ENCODE data around the gene PARVG. TPM values are rescaled to one million over a fixed set of nuclear protein-coding genes. Genes with fewer than 3 reads are reported as not detected.

The PARVG gene
- polyA plus RNA-seq, 2 donors: 3.1 to 4.4 TPM

GRCh38 chr22:44191036-44191454 is 10.3 kb downstream of the PARVG start:
- peaks cover 0 to 3% of the 10 kb centered on the region in 2 donors for H3K9me3 ChIP-seq (ENCODE audit: control insufficient read depth in 2 of 2, insufficient read depth in 1 of 2, low read depth in 1 of 2, low read length in 1 of 2)
- no peaks in the 10 kb centered on the region for H3K27me3 ChIP-seq (ENCODE audit: control insufficient read depth in 1 of 2, insufficient read depth in 2 of 2, low read length in 2 of 2)
- H3K4me3 ChIP-seq (ENCODE audit: low read depth in 1 of 2, low read length in 2 of 2): no peak overlapping the region
- no peak overlapping the region for H3K27ac ChIP-seq (ENCODE audit: low read depth in 2 of 2, low read length in 1 of 2)
- peaks cover 0 to 3% of the 10 kb centered on the region in 2 donors for H3K4me1 ChIP-seq (ENCODE audit: control insufficient read depth in 2 of 2, insufficient read depth in 2 of 2, low read length in 1 of 2)
- 38 to 47% methylated on average over 9 of the region's 9 CpGs for WGBS, 2 donors
- no peaks in the 10 kb centered on the region for H3K36me3 ChIP-seq (ENCODE audit: control insufficient read depth in 2 of 2, insufficient read depth in 2 of 2, low read length in 1 of 2)

- Histone ChIP-seq H3K27me3 (ENCODE audit: control insufficient read depth in 1 of 2, insufficient read depth in 2 of 2, low read length in 2 of 2) (no peaks in the 10 kb centered on the region), H3K4me1 (ENCODE audit: control insufficient read depth in 2 of 2, insufficient read depth in 2 of 2, low read length in 1 of 2) (peaks cover 0 to 3% of the 10 kb centered on the region in 2 donors), H3K4me3 (ENCODE audit: low read depth in 1 of 2, low read length in 2 of 2) (no peak overlapping the region), H3K36me3 (ENCODE audit: control insufficient read depth in 2 of 2, insufficient read depth in 2 of 2, low read length in 1 of 2) (no peaks in the 10 kb centered on the region), H3K9me3 (ENCODE audit: control insufficient read depth in 2 of 2, insufficient read depth in 1 of 2, low read depth in 1 of 2, low read length in 1 of 2) (peaks cover 0 to 3% of the 10 kb centered on the region in 2 donors), H3K27ac (ENCODE audit: low read depth in 2 of 2, low read length in 1 of 2) (no peak overlapping the region)
- WGBS, 2 donors: 86 to 91% methylated on average over 8 of the region's 8 CpGs
Observed at GRCh38 chr22:44192098-44192815, 11.5 kb downstream of the PARVG start.

GRCh38 chr22:44192816-44193534 is 12.2 kb downstream of the PARVG start:
- H3K4me3 ChIP-seq (ENCODE audit: low read depth in 1 of 2, low read length in 2 of 2): no peak overlapping the region
- no peak overlapping the region for H3K27ac ChIP-seq (ENCODE audit: low read depth in 2 of 2, low read length in 1 of 2)
- no peaks in the 10 kb centered on the region for H3K36me3 ChIP-seq (ENCODE audit: control insufficient read depth in 2 of 2, insufficient read depth in 2 of 2, low read length in 1 of 2)
- 43 to 58% methylated on average over 11 of the region's 11 CpGs for WGBS, 2 donors
- H3K27me3 ChIP-seq (ENCODE audit: control insufficient read depth in 1 of 2, insufficient read depth in 2 of 2, low read length in 2 of 2): no peaks in the 10 kb centered on the region
- peaks cover 0 to 3% of the 10 kb centered on the region in 2 donors for H3K4me1 ChIP-seq (ENCODE audit: control insufficient read depth in 2 of 2, insufficient read depth in 2 of 2, low read length in 1 of 2)
- H3K9me3 ChIP-seq (ENCODE audit: control insufficient read depth in 2 of 2, insufficient read depth in 1 of 2, low read depth in 1 of 2, low read length in 1 of 2): peaks cover 0 to 3% of the 10 kb centered on the region in 2 donors

GRCh38 chr22:44193535-44193891 is 12.8 kb downstream of the PARVG start:
- Histone ChIP-seq H3K27ac (ENCODE audit: low read depth in 2 of 2, low read length in 1 of 2) (no peak overlapping the region), H3K36me3 (ENCODE audit: control insufficient read depth in 2 of 2, insufficient read depth in 2 of 2, low read length in 1 of 2) (no peaks in the 10 kb centered on the region), H3K4me3 (ENCODE audit: low read depth in 1 of 2, low read length in 2 of 2) (no peak overlapping the region), H3K4me1 (ENCODE audit: control insufficient read depth in 2 of 2, insufficient read depth in 2 of 2, low read length in 1 of 2) (peaks cover 0 to 3% of the 10 kb centered on the region in 2 donors), H3K9me3 (ENCODE audit: control insufficient read depth in 2 of 2, insufficient read depth in 1 of 2, low read depth in 1 of 2, low read length in 1 of 2) (peaks cover 0 to 3% of the 10 kb centered on the region in 2 donors), H3K27me3 (ENCODE audit: control insufficient read depth in 1 of 2, insufficient read depth in 2 of 2, low read length in 2 of 2) (no peaks in the 10 kb centered on the region)
- 30 to 38% methylated on average over 4 of the region's 4 CpGs for WGBS, 2 donors

GRCh38 chr22:44194569-44194968 is 13.8 kb downstream of the PARVG start:
- 96 to 98% methylated on average over 2 of the region's 2 CpGs for WGBS, 2 donors
- Histone ChIP-seq H3K27ac (ENCODE audit: low read depth in 2 of 2, low read length in 1 of 2) (no peak overlapping the region), H3K9me3 (ENCODE audit: control insufficient read depth in 2 of 2, insufficient read depth in 1 of 2, low read depth in 1 of 2, low read length in 1 of 2) (peaks cover 0 to 3% of the 10 kb centered on the region in 2 donors), H3K4me3 (ENCODE audit: low read depth in 1 of 2, low read length in 2 of 2) (no peak overlapping the region), H3K27me3 (ENCODE audit: control insufficient read depth in 1 of 2, insufficient read depth in 2 of 2, low read length in 2 of 2) (no peaks in the 10 kb centered on the region), H3K4me1 (ENCODE audit: control insufficient read depth in 2 of 2, insufficient read depth in 2 of 2, low read length in 1 of 2) (peaks cover 0 to 3% of the 10 kb centered on the region in 2 donors), H3K36me3 (ENCODE audit: control insufficient read depth in 2 of 2, insufficient read depth in 2 of 2, low read length in 1 of 2) (no peaks in the 10 kb centered on the region)

- Histone ChIP-seq H3K9me3 (ENCODE audit: control insufficient read depth in 2 of 2, insufficient read depth in 1 of 2, low read depth in 1 of 2, low read length in 1 of 2) (peaks cover 0 to 3% of the 10 kb centered on the region in 2 donors), H3K36me3 (ENCODE audit: control insufficient read depth in 2 of 2, insufficient read depth in 2 of 2, low read length in 1 of 2) (no peaks in the 10 kb centered on the region), H3K27ac (ENCODE audit: low read depth in 2 of 2, low read length in 1 of 2) (no peak overlapping the region), H3K4me3 (ENCODE audit: low read depth in 1 of 2, low read length in 2 of 2) (no peak overlapping the region), H3K27me3 (ENCODE audit: control insufficient read depth in 1 of 2, insufficient read depth in 2 of 2, low read length in 2 of 2) (no peaks in the 10 kb centered on the region), H3K4me1 (ENCODE audit: control insufficient read depth in 2 of 2, insufficient read depth in 2 of 2, low read length in 1 of 2) (peaks cover 0 to 3% of the 10 kb centered on the region in 2 donors)
- WGBS, 2 donors: 48 to 52% methylated on average over 5 of the region's 5 CpGs
Observed at GRCh38 chr22:44195189-44195871, 14.6 kb downstream of the PARVG start.

- H3K4me1 ChIP-seq (ENCODE audit: control insufficient read depth in 2 of 2, insufficient read depth in 2 of 2, low read length in 1 of 2): peaks cover 0 to 3% of the 10 kb centered on the region in 2 donors
- no peaks in the 10 kb centered on the region for H3K27me3 ChIP-seq (ENCODE audit: control insufficient read depth in 1 of 2, insufficient read depth in 2 of 2, low read length in 2 of 2)
- H3K27ac ChIP-seq (ENCODE audit: low read depth in 2 of 2, low read length in 1 of 2): no peak overlapping the region
- no peak overlapping the region for H3K4me3 ChIP-seq (ENCODE audit: low read depth in 1 of 2, low read length in 2 of 2)
- H3K36me3 ChIP-seq (ENCODE audit: control insufficient read depth in 2 of 2, insufficient read depth in 2 of 2, low read length in 1 of 2): no peaks in the 10 kb centered on the region
- H3K9me3 ChIP-seq (ENCODE audit: control insufficient read depth in 2 of 2, insufficient read depth in 1 of 2, low read depth in 1 of 2, low read length in 1 of 2): peaks cover 0 to 3% of the 10 kb centered on the region in 2 donors
- WGBS, 2 donors: 45 to 46% methylated on average over 9 of the region's 9 CpGs
Observed at GRCh38 chr22:44196241-44196640, 15.5 kb downstream of the PARVG start.

- H3K4me1 ChIP-seq (ENCODE audit: control insufficient read depth in 2 of 2, insufficient read depth in 2 of 2, low read length in 1 of 2): peaks cover 0 to 3% of the 10 kb centered on the region in 2 donors
- H3K9me3 ChIP-seq (ENCODE audit: control insufficient read depth in 2 of 2, insufficient read depth in 1 of 2, low read depth in 1 of 2, low read length in 1 of 2): peaks cover 0 to 3% of the 10 kb centered on the region in 2 donors
- no peaks in the 10 kb centered on the region for H3K27me3 ChIP-seq (ENCODE audit: control insufficient read depth in 1 of 2, insufficient read depth in 2 of 2, low read length in 2 of 2)
- no peak overlapping the region for H3K4me3 ChIP-seq (ENCODE audit: low read depth in 1 of 2, low read length in 2 of 2)
- no peak overlapping the region for H3K27ac ChIP-seq (ENCODE audit: low read depth in 2 of 2, low read length in 1 of 2)
- H3K36me3 ChIP-seq (ENCODE audit: control insufficient read depth in 2 of 2, insufficient read depth in 2 of 2, low read length in 1 of 2): no peaks in the 10 kb centered on the region
- 76 to 82% methylated on average over 10 of the region's 10 CpGs for WGBS, 2 donors
Observed at GRCh38 chr22:44196731-44197131, 16.0 kb downstream of the PARVG start.

GRCh38 chr22:44197271-44197670 is 16.5 kb downstream of the PARVG start:
- no peak overlapping the region for H3K27ac ChIP-seq (ENCODE audit: low read depth in 2 of 2, low read length in 1 of 2)
- H3K4me1 ChIP-seq (ENCODE audit: control insufficient read depth in 2 of 2, insufficient read depth in 2 of 2, low read length in 1 of 2): peaks cover 0 to 3% of the 10 kb centered on the region in 2 donors
- peaks cover 0 to 3% of the 10 kb centered on the region in 2 donors for H3K9me3 ChIP-seq (ENCODE audit: control insufficient read depth in 2 of 2, insufficient read depth in 1 of 2, low read depth in 1 of 2, low read length in 1 of 2)
- H3K36me3 ChIP-seq (ENCODE audit: control insufficient read depth in 2 of 2, insufficient read depth in 2 of 2, low read length in 1 of 2): no peaks in the 10 kb centered on the region
- H3K27me3 ChIP-seq (ENCODE audit: control insufficient read depth in 1 of 2, insufficient read depth in 2 of 2, low read length in 2 of 2): no peaks in the 10 kb centered on the region
- WGBS, 2 donors: 81 to 91% methylated on average over 2 of the region's 2 CpGs
- no peak overlapping the region for H3K4me3 ChIP-seq (ENCODE audit: low read depth in 1 of 2, low read length in 2 of 2)
